ENCODE results near the gene ARHGEF39.

DNA sequence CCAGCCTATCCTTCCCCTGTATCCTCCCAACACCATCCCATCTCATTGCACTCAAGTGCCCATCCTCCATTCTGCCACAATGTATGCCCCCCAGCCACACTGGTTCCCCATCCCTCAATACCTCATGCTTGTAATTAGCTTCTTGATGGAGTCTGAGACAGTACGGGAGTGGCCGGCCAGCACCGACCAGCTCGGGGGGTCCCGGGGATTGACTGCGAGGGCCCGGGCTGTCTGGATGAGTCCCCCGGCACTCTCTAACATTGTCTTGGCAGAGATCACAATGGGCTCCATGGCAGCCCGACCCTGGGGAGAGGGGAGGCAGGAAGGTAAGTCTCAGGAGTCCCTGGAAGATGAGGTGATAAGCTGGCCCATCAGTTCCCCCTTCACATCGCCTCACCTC, 42.0 kb upstream of the ARHGEF39 start:
- TF ChIP-seq, protein P1, sequence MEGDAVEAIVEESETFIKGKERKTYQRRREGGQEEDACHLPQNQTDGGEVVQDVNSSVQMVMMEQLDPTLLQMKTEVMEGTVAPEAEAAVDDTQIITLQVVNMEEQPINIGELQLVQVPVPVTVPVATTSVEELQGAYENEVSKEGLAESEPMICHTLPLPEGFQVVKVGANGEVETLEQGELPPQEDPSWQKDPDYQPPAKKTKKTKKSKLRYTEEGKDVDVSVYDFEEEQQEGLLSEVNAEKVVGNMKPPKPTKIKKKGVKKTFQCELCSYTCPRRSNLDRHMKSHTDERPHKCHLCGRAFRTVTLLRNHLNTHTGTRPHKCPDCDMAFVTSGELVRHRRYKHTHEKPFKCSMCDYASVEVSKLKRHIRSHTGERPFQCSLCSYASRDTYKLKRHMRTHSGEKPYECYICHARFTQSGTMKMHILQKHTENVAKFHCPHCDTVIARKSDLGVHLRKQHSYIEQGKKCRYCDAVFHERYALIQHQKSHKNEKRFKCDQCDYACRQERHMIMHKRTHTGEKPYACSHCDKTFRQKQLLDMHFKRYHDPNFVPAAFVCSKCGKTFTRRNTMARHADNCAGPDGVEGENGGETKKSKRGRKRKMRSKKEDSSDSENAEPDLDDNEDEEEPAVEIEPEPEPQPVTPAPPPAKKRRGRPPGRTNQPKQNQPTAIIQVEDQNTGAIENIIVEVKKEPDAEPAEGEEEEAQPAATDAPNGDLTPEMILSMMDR (IDR thresholded peaks at IDR 0.05), result no peak
- no peak for TF ChIP-seq POLR2A (IDR thresholded peaks at IDR 0.05)
